Measurements from ENCODE around the gene ADAMTS18.

GRCh38 chr16:77297996-77298395 lies 136.8 kb downstream of the ADAMTS18 start:
- TF ChIP-seq CTCF (IDR thresholded peaks at IDR 0.05), result no peak
- no peak for TF ChIP-seq POLR2A (IDR thresholded peaks at IDR 0.05)
